Neural progenitor cell (in vitro differentiated cells): ENCODE measurements around the gene ABHD12. TPM values are rescaled to one million over a fixed set of nuclear protein-coding genes. Genes with fewer than 3 reads are reported as not detected.

ENCODE experiments used
- DNase-seq: peaks from one replicate; pipeline ENCODE4 v3.0.0-alpha.2; 2016; ENCODE audit warnings: low spot score
- H2AFZ ChIP-seq: fragments of 200-600 bp; sonication (generic); replicated peaks from 2 replicates; pipeline ENCODE4 v1.6.1; 2016; ENCODE audit warnings: antibody characterized with exemption
- H3F3A ChIP-seq: fragments of 200-600 bp; sonication (generic); 2 replicates; pipeline ENCODE4 v1.6.1; 2016; ENCODE audit warnings: antibody characterized with exemption, low read depth
- H3K27ac ChIP-seq: fragments of 200-600 bp; sonication (generic); 2 replicates; pipeline ENCODE4 v1.5.1; 2016; ENCODE audit warnings: mild to moderate bottlenecking
- H3K27me3 ChIP-seq: fragments of 200-600 bp; sonication (generic); 2 replicates; pipeline ENCODE4 v1.6.1; 2016; ENCODE audit warnings: mild to moderate bottlenecking, moderate library complexity
- H3K36me3 ChIP-seq: fragments of 200-600 bp; sonication (generic); 2 replicates; pipeline ENCODE4 v1.5.1; 2016
- H3K4me1 ChIP-seq: fragments of 200-600 bp; sonication (generic); 2 replicates; pipeline ENCODE4 v1.6.1; 2016; ENCODE audit warnings: mixed run types
- H3K4me2 ChIP-seq: fragments of 200-600 bp; sonication (generic); 2 replicates; pipeline ENCODE4 v1.6.1; 2016
- H3K4me3 ChIP-seq: fragments of 200-600 bp; sonication (generic); 2 replicates; pipeline ENCODE4 v1.5.1; 2016
- H3K79me2 ChIP-seq: fragments of 200-600 bp; sonication (generic); 2 replicates; pipeline ENCODE4 v1.6.1; 2016; ENCODE audit warnings: low read depth
- H3K9ac ChIP-seq: fragments of 200-600 bp; sonication (generic); 2 replicates; pipeline ENCODE4 v1.6.1; 2016
- H3K9me3 ChIP-seq: fragments of 200-600 bp; sonication (generic); 2 replicates; pipeline ENCODE4 v1.5.1; 2016; ENCODE audit warnings: low read depth
- H4K20me1 ChIP-seq: fragments of 200-600 bp; sonication (generic); 2 replicates; pipeline ENCODE4 v1.6.1; 2016; ENCODE audit warnings: low read depth
- H3K27ac Mint-ChIP-seq: 3 replicates; pipeline ENCODE4 v1.8.0; 2021; ENCODE audit warnings: mixed read lengths
- H3K27me3 Mint-ChIP-seq: 2 replicates; pipeline ENCODE4 v1.8.0; 2022; ENCODE audit warnings: low read depth, mild to moderate bottlenecking, inconsistent platforms, moderate library complexity, mixed read lengths; ENCODE audit not compliant: insufficient read depth
- H3K36me3 Mint-ChIP-seq: 3 replicates; pipeline ENCODE4 v1.8.0; 2021; ENCODE audit warnings: mixed read lengths
- H3K4me1 Mint-ChIP-seq: 3 replicates; pipeline ENCODE4 v1.8.0; 2021; ENCODE audit warnings: mixed read lengths
- H3K4me3 Mint-ChIP-seq: 3 replicates; pipeline ENCODE4 v1.8.0; 2021; ENCODE audit warnings: mild to moderate bottlenecking, moderate library complexity, mixed read lengths
- H3K9me3 Mint-ChIP-seq: 3 replicates; pipeline ENCODE4 v1.8.0; 2020; ENCODE audit warnings: mixed read lengths
- CTCF ChIP-seq: fragments of 200-600 bp; sonication (generic); IDR thresholded peaks from 2 replicates; pipeline ENCODE4 v1.5.1; 2017; ENCODE audit warnings: antibody characterized with exemption, mild to moderate bottlenecking
- EZH2 ChIP-seq: fragments of 200-600 bp; sonication (generic); IDR thresholded peaks from 2 replicates; pipeline ENCODE4 v1.6.1; 2017; ENCODE audit warnings: antibody characterized with exemption, mild to moderate bottlenecking, moderate library complexity
- EZH2phosphoT487 ChIP-seq: fragments of 200-600 bp; sonication (generic); IDR thresholded peaks from 2 replicates; pipeline ENCODE4 v1.6.1; 2017; ENCODE audit warnings: antibody characterized with exemption
- total RNA-seq: library from RNA; depleted of rRNA; stranded (reverse); fragments of >200 nt; gene quantifications from 2 replicates; pipeline ENCODE4 v1.2.3, GENCODE V29; 2015; ENCODE audit warnings: low replicate concordance

ABHD12 gene
- total RNA-seq, 1 donor from 2014 or later = 20.8 TPM

- no peaks in the 10 kb centered on the region for H3K9me3 ChIP-seq
- peaks cover 9% of the 10 kb centered on the region for H3K79me2 ChIP-seq
- no peak overlapping the region for H3K4me3 ChIP-seq
- H3K36me3 ChIP-seq = no peaks in the 10 kb centered on the region
- H3K4me1 ChIP-seq = no peaks in the 10 kb centered on the region
- no peak overlapping the region for H3K9ac ChIP-seq
- no peaks in the 10 kb centered on the region for H3K27me3 ChIP-seq
- H4K20me1 ChIP-seq = no peaks in the 10 kb centered on the region
- H3K4me2 ChIP-seq = no peak overlapping the region
- H2AFZ ChIP-seq = no peak overlapping the region
- Mint-ChIP-seq H3K4me3 (no peak overlapping the region), H3K4me1 (no peaks in the 10 kb centered on the region), H3K27ac (no peak overlapping the region), H3K9me3 (peaks cover 13% of the 10 kb centered on the region), H3K27me3 (no peaks in the 10 kb centered on the region), H3K36me3 (peaks cover 18% of the 10 kb centered on the region)
- DNase-seq = no peak
- no peak for TF ChIP-seq EZH2phosphoT487
- no peak for TF ChIP-seq CTCF
- no peak for TF ChIP-seq EZH2
- H3K27ac ChIP-seq = no peak overlapping the region
- no peaks in the 10 kb centered on the region for H3F3A ChIP-seq
Measured at GRCh38 chr20:25328954-25329498, 61.6 kb downstream of the ABHD12 start.

DNA sequence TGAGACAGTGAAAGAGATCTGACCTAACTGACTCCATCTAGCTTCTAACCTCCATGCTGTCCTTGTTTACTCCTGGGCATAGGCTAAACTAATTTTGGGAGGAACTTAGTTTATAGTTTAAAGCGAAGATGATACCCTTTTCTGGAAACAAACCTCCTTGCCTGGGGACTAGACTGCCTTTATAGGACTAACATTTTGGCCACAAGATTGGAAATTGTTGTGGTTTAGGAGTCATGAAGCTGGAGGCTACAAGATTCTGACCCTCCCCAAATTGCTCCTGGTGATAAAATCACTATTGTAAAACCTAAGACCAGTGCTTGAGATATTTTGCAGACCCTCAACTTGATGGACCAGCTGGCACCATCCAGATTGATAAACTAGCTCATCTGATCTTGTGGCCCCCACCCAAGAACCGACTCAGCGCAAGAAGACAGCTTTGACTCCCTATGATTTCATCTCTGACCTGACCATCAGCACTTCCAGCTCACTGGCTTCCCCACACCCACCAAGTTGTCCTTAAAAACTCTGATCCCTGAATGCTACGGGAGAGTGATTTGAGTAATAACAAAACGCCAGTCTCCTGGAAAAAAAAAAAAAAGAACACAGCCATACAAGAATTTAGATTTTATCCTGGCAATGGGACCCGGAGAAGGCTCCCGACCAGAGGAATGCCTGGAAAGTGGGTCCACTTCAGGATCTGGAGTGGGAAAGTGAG lies 63.0 kb downstream of the ABHD12 start:
- Histone ChIP-seq H3K4me1 (no peaks in the 10 kb centered on the region), H3F3A (no peaks in the 10 kb centered on the region), H4K20me1 (no peaks in the 10 kb centered on the region), H2AFZ (no peak overlapping the region), H3K27ac (no peak overlapping the region), H3K9me3 (no peaks in the 10 kb centered on the region), H3K4me3 (no peak overlapping the region), H3K4me2 (no peak overlapping the region), H3K9ac (no peak overlapping the region), H3K79me2 (peaks cover 9% of the 10 kb centered on the region), H3K36me3 (no peaks in the 10 kb centered on the region), H3K27me3 (no peaks in the 10 kb centered on the region)
- peaks cover 18% of the 10 kb centered on the region for H3K36me3 Mint-ChIP-seq
- no peaks in the 10 kb centered on the region for H3K4me1 Mint-ChIP-seq
- H3K4me3 Mint-ChIP-seq = no peak overlapping the region
- H3K9me3 Mint-ChIP-seq = peaks cover 11% of the 10 kb centered on the region
- no peak overlapping the region for H3K27ac Mint-ChIP-seq
- no peak for DNase-seq
- no peaks in the 10 kb centered on the region for H3K27me3 Mint-ChIP-seq
- TF ChIP-seq CTCF = no peak
- TF ChIP-seq EZH2 = no peak
- TF ChIP-seq EZH2phosphoT487 = no peak

DNA sequence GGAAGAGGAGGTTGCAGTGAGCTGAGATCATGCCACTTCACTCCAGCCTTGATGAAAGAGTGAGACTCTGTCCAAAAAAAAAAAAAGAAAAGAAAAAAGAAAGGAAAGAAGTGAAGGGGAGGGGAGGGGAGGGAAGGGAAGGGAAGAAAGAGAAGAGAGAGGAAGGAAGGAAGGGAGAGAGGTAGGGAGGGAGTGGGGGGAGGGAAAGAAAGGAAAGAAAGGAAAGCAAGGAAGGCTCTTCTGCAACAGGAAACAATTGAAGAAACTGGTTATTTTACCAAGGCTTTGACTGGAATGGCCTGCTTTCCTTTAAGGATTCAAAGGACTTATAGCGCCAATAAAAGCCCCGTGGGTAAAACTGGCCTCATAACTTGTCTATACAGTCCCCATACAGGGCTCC lies 64.6 kb downstream of the ABHD12 start:
- H4K20me1 ChIP-seq = no peaks in the 10 kb centered on the region
- H3K27ac Mint-ChIP-seq = no peak overlapping the region
- H3K4me3 Mint-ChIP-seq = no peak overlapping the region
- no peaks in the 10 kb centered on the region for H3K36me3 ChIP-seq
- H3K9ac ChIP-seq = no peak overlapping the region
- peaks cover 9% of the 10 kb centered on the region for H3K79me2 ChIP-seq
- H2AFZ ChIP-seq = no peak overlapping the region
- H3K4me1 ChIP-seq = no peaks in the 10 kb centered on the region
- no peaks in the 10 kb centered on the region for H3K4me1 Mint-ChIP-seq
- H3K27me3 ChIP-seq = no peaks in the 10 kb centered on the region
- no peaks in the 10 kb centered on the region for H3F3A ChIP-seq
- DNase-seq = no peak
- H3K4me3 ChIP-seq = no peak overlapping the region
- peaks cover 17% of the 10 kb centered on the region for H3K36me3 Mint-ChIP-seq
- H3K9me3 ChIP-seq = no peaks in the 10 kb centered on the region
- H3K27me3 Mint-ChIP-seq = no peaks in the 10 kb centered on the region
- no peak for TF ChIP-seq EZH2phosphoT487
- no peak for TF ChIP-seq EZH2
- TF ChIP-seq CTCF = no peak
- H3K9me3 Mint-ChIP-seq = peaks cover 9% of the 10 kb centered on the region
- H3K27ac ChIP-seq = no peak overlapping the region
- no peak overlapping the region for H3K4me2 ChIP-seq
